Measurements from ENCODE around the gene URI1. TPM values are rescaled to one million over a fixed set of nuclear protein-coding genes. Genes with fewer than 3 reads are reported as not detected.
"Not testable (repeated sequence)": the region's sequence is repeated elsewhere in the genome, so short reads cannot be mapped to it uniquely, and the experiment has no call there.

Gene URI1
- 55.0 TPM for polyA plus RNA-seq (2013, experiment 1 of 2; ENCODE audit: insufficient read length)
- 61.3 TPM for polyA plus RNA-seq (2013, experiment 2 of 2; ENCODE audit: insufficient read length)

GRCh38 chr19:29941828-29942403 lies at the start of gene URI1:
TSS of gene URI1 (plus strand) at chr19:29942239. CDS start at chr19:29942548, 309 bp downstream.
- DNase-seq, result peak; percentile 83

- no peak for DNase-seq
These were observed 48.3 kb upstream of the URI1 start for GRCh38 chr19:29893606-29894284.

- no peak for DNase-seq
These were observed 45.2 kb upstream of the URI1 start for GRCh38 chr19:29896802-29897201.

GRCh38 chr19:29897466-29897865 lies 44.6 kb upstream of the URI1 start:
- no peak for DNase-seq

GRCh38 chr19:29904017-29904416 lies 38.0 kb upstream of the URI1 start:
- no peak for DNase-seq

- no peak for DNase-seq
These were observed 32.8 kb upstream of the URI1 start for GRCh38 chr19:29908963-29909944.

- no peak for DNase-seq
These were observed 27.1 kb upstream of the URI1 start for GRCh38 chr19:29914933-29915332.

GRCh38 chr19:29915832-29916231 lies 26.2 kb upstream of the URI1 start:
- not testable (repeated sequence) for DNase-seq

- DNase-seq, result no peak
These were observed 24.1 kb upstream of the URI1 start for GRCh38 chr19:29917911-29918310.

- DNase-seq, result no peak
These were observed 23.1 kb upstream of the URI1 start for GRCh38 chr19:29918891-29919290.

- DNase-seq, result no peak
These were observed 19.1 kb upstream of the URI1 start for GRCh38 chr19:29922972-29923371.

- DNase-seq, result no peak
These were observed 18.4 kb upstream of the URI1 start for GRCh38 chr19:29923653-29924052.

- DNase-seq, result no peak
These were observed 16.0 kb upstream of the URI1 start for GRCh38 chr19:29926031-29926430.

- no peak for DNase-seq
These were observed 15.2 kb upstream of the URI1 start for GRCh38 chr19:29926801-29927200.

- no peak for DNase-seq
These were observed 14.0 kb upstream of the URI1 start for GRCh38 chr19:29927944-29928625.

GRCh38 chr19:29928831-29929230 lies 13.2 kb upstream of the URI1 start:
- DNase-seq, result no peak

GRCh38 chr19:29934257-29934656 lies 7.8 kb upstream of the URI1 start:
- no peak for DNase-seq

- DNase-seq, result no peak
These were observed 7.3 kb upstream of the URI1 start for GRCh38 chr19:29934781-29935180.

GRCh38 chr19:29936409-29936808 lies 5.6 kb upstream of the URI1 start:
- no peak for DNase-seq

GRCh38 chr19:29939628-29940027 lies 2.4 kb upstream of the URI1 start:
- DNase-seq, result no peak

GRCh38 chr19:29940971-29941585 lies 961 bp upstream of the URI1 start:
- DNase-seq, result no peak
